ENCODE measurements around the gene NPL.

The NPL gene

DNA sequence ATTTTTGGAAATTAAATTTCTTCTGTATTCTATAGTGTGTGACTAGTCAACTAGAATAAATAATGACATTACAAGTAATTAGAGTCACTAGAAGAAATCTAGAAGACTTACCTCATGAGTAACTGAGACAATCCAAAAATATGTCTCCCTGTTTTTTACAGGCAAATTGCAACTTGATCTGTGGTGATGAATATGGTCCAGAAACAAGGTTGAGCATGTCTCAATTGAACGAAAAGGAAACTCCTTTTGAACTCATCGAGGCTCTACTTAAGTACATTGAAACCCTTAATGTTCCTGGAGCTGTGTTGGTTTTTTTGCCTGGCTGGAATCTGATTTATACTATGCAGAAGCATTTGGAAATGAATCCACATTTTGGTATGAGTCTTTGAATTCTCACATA, 86.3 kb downstream of the NPL start:
- DNase-seq: no peak

- no peak for DNase-seq
Measured at GRCh38 chr1:182877331-182877730, 87.8 kb downstream of the NPL start.

- DNase-seq: no peak
Measured at GRCh38 chr1:182877842-182878241, 88.3 kb downstream of the NPL start.

All from activated CD4-positive, alpha-beta T cell treated with anti-CD3 and anti-CD28 coated beads, Interleukin-2, amount 50 U/mL, for 1 hour (primary cell).